Body of pancreas (tissue), 4 donors: ENCODE data around the gene GRID2IP.

ENCODE experiments used
- CTCF ChIP-seq, 7 experiments: fragments of 450-650 bp in 4 of 7; fragments of 200-600 bp in 3 of 7; sonication (generic) in 3 of 7; IDR thresholded peaks; one replicate each; pipeline ENCODE4 v1.5.1; 2016 to 2019; ENCODE audit warnings: antibody characterized with exemption in 7 of 7
- POLR2A ChIP-seq, 3 donors: fragments of 450-650 bp; IDR thresholded peaks; one replicate each; pipeline ENCODE4 v1.6.1; 2016; ENCODE audit warnings: antibody characterized with exemption in 3 of 3, mild to moderate bottlenecking in 2 of 3

- TF ChIP-seq POLR2A (IDR thresholded peaks at IDR 0.05), result no peak
- no peak for TF ChIP-seq CTCF (IDR thresholded peaks at IDR 0.05)
Measured at GRCh38 chr7:6554848-6555247, 3.6 kb upstream of the GRID2IP start.
